GM12872 (cell line): Measurements from ENCODE around the gene CDKAL1.

Experiments used
- TF ChIP-seq, protein P1 (sequence below): IDR thresholded peaks from 3 replicates; pipeline ENCODE4 v1.5.1; 2011; ENCODE audit warnings: low read depth, mild to moderate bottlenecking, low read length, moderate library complexity; ENCODE audit not compliant: insufficient read depth

Gene CDKAL1

DNA sequence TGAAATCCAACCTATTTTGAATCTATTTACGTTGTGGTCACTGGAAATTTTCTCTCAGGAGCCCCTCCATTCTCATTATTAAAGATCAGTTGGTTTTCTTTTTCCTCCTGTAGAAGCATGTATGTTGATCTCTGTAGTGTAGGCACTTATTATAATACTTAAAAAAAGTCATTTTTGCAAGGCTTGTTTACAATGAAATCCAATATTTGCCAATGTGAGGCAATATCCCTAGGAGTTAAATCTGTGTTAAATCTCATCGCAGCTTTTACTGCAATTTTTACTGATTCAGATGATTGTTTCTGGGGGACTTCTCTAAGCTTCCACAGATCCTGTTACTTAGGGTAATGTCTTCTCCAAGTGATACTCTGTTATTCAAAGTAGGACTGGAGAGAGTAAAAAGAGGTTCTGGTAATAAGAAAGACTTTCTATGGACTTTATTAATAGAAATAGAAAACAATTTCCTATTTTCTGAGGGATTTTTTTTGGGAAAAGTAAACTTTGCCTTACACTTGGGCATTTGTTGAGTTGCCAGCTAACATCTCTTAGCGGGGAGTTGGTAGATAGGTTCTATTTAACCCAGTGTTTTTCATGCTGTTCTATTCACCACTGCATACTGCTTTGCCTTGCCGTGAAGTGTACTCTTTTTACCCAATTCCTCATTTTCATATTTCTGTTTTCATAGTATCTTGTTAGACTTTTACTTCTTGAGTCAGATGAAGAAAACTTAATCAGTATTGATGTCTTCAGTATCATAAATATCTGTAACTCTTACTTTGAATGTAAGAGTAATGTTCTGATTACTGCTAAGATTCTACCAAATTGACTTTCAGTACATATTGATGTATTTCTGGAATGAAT is 48.6 kb downstream of the CDKAL1 start:
- TF ChIP-seq, protein P1, sequence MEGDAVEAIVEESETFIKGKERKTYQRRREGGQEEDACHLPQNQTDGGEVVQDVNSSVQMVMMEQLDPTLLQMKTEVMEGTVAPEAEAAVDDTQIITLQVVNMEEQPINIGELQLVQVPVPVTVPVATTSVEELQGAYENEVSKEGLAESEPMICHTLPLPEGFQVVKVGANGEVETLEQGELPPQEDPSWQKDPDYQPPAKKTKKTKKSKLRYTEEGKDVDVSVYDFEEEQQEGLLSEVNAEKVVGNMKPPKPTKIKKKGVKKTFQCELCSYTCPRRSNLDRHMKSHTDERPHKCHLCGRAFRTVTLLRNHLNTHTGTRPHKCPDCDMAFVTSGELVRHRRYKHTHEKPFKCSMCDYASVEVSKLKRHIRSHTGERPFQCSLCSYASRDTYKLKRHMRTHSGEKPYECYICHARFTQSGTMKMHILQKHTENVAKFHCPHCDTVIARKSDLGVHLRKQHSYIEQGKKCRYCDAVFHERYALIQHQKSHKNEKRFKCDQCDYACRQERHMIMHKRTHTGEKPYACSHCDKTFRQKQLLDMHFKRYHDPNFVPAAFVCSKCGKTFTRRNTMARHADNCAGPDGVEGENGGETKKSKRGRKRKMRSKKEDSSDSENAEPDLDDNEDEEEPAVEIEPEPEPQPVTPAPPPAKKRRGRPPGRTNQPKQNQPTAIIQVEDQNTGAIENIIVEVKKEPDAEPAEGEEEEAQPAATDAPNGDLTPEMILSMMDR, result no peak

DNA sequence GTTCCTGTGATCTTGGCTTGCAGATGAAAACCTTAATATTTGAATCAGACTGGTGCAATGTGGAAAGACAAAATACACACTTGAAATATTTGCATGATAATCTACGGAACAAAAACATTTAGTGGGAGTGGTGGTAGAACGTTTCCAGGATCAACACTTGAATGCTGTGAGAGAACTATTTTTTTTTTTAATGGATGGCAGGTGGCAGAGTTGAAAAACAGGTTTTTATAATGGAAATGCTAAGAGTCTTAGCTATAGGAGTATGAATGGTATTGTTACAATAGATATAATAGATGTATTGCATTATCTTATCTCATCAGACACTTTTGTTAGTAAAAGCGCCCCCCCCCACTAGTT is 49.2 kb downstream of the CDKAL1 start:
- TF ChIP-seq, protein P1, result no peak

DNA sequence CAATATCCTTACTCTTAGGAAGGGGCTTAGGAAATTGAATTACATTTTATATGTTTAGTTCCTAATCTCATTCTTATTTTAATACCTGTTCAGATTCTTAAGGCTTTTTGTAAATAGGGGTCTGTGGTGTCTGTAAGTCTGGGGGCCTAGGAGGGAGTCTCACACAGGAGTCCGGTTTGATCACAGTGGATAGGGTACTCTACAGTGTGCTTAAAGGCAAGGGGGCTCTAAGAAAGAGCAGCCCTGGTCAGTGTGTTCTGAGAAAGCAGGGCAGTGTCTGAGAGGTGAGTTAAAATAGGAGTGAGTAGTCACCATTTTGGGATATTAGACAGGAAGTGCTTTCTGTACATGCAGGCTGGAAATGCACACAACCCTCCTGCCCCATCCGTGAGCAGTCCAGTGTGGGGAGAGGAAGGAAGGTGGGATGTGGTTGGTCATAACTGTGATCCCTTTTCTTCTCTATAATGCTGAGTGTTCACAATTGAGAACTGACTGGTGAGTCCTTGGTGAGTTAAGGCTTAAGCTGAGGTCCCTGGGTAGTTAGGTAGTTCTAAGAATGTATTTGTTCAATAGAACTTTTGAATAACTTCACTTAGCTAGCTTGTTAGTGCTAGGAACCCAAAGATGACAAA is 50.0 kb downstream of the CDKAL1 start:
- TF ChIP-seq, protein P1, result no peak

DNA sequence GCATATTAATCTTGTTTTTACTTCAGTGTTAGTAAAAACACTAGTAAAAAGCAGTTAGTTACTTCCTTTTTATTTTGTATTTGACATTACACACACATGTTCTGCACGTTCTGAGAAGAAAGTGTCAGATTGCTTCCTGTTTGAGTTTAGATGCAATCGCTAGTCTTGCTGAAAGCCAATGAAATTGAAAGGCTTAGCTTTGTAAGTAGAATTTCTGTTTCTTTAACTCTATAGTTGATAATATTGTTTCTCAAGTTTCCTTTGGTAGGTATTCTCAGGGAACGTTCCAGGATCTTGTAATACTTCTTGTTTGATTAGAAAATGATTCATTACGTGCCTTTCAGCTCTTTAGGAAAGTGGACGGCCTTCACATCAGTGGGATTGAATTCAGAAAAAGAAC is 55.0 kb downstream of the CDKAL1 start:
- TF ChIP-seq, protein P1, result no peak

DNA sequence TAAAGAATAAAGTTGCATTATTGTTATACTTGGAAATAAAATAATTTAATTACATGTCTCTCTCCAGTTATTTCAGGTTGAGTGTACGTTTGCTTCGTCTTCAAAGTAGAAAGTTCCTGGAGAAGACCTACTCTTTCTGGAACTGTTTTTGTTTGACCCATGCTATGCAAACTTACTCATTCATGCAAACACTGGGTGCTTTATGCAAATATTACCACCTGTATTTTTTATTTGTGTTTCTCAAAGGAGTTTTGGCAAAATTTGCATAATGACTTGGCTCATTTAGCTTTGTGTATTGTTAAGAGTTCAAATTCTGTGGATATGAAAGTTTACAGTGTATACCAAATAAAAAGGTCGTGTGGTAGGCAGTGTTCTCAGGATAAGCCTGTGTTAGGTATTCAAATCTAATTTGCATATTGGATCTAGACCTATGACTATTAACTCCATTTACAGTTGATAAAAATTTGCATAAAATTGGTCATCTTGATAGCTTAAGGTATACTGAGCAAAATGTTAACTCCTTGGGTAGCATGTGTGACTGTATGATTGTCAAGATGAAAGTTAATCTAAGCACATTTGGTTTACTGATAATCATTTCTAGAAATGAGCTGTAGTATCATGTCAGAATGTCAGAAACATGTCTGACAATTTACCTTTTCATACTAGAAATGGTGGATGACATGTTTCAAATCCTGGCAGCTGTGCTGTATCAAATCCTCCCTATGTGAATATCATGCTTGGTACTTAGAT is 65.2 kb downstream of the CDKAL1 start:
- TF ChIP-seq, protein P1, result no peak

DNA sequence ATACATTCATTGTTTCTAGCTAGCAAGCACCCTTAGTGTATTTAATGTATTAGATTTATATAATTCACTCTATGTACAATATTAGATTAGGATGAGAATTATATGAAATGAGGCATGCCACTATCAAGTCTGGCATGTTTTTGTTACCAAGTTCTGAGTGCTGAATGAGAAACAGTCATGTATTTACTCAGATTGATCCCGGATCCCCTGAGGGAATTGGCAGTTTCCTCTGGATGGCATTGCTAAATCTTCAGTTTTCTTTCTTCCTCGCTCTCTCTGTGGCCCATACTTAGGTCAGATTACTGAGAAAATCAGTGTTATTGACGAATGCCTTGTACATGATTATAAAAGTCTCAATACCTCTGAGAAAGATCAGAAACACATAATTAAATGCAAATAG is 66.6 kb downstream of the CDKAL1 start:
- TF ChIP-seq, protein P1, result no peak

DNA sequence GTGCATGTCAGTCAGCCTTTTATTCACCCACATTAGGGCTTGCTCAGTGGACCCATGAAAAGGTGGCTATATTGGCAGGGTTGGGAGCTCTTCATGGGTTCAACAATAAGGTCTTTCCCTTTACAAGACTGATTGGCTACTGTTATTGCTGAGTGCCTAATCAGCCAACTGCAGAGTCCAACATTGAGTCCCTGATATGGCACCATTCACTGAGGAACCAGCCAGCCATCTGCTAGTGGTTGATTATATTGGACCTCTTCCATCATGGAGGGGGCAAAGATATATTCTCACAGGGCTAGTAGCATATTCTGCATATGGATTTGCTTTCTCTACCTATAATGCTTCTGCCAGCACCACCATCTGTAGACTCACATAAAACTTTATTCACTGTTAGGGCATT is 69.9 kb downstream of the CDKAL1 start:
- TF ChIP-seq, protein P1, result no peak
